Measurements from ENCODE around the gene PCYT2.

Gene PCYT2

DNA sequence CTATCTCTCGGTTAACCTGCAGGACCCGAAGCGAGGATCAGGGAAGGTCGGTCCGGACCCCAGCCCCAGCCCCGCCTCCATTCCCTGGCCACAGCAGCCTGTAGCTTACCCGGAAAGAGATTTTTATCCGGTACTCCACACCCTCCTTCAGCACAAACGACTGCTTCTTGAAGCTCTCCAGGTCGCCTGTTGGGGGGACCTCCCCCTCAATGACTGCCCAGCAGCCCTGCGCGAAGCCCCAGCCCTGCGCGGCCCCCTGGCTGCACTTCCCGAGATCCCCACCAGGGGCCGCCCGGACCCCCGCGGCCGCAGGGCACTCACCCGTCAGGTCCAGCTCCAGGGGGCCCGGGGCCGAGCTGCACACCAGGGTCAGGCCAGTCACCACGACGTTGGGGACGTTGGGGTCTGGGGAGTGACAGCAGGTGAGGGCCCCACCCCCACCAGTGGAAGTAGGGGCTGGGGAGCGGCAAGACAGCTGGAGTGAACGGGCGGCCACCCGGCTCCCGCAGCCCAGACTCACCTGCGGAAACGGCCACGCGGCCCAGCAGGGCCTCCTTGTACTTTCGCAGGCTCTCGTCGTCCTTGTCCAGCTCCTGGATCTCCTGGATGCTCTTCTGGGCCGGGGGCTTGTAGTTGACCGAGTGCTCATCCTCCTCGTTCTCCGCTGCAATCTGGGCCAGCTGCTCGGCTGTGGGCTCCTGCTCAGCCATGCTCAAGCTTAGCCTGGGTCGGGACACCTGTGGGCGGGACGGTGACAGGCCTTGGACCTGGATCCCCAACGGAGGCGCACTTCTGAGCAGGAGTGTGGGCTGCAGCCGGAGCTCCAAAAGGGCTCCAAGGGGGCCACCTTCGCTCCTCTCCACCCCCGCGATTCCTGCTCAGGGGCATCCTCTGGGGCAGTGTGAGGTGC lies 41.7 kb downstream of the PCYT2 start (continued):
- TF ChIP-seq SALL2 (tag by site-specific recombination; IDR thresholded peaks at IDR 0.05; ENCODE audit: borderline replicate concordance) (no peak), ZNF473 (tag by site-specific recombination; IDR thresholded peaks at IDR 0.05) (no peak), OVOL3 (tag by site-specific recombination; IDR thresholded peaks at IDR 0.05) (0 out of 2 replicates have a peak, but pooled peaks have one; percentile 18), GFI1B (tag by site-specific recombination; IDR thresholded peaks at IDR 0.05) (no peak; the same call in 1 of the 2 replicates), ZNF623 (tag by site-specific recombination; IDR thresholded peaks at IDR 0.05) (0 out of 2 replicates have a peak, but pooled peaks have one; percentile 7), ZNF341 (tag by site-specific recombination; IDR thresholded peaks at IDR 0.05; ENCODE audit: low read depth) (no peak), IKZF3 (tag by site-specific recombination; IDR thresholded peaks at IDR 0.05) (peak; percentile 58; the same call in 1 of the 2 replicates), ZNF2 (tag by site-specific recombination; IDR thresholded peaks at IDR 0.05) (peak; percentile 74), ZNF394 (tag by site-specific recombination; IDR thresholded peaks at IDR 0.05; ENCODE audit: borderline replicate concordance) (0 out of 2 replicates have a peak, but pooled peaks have one; percentile 34), ZNF114 (tag by site-specific recombination; IDR thresholded peaks at IDR 0.05) (no peak), WT1 (tag by site-specific recombination; IDR thresholded peaks at IDR 0.05) (peak; percentile 53; the same call in 1 of the 2 replicates), ZNF391 (tag by site-specific recombination; IDR thresholded peaks at IDR 0.05; ENCODE audit: borderline replicate concordance, low read depth) (no peak; the same call in 1 of the 2 replicates), ZBTB1 (tag by site-specific recombination; IDR thresholded peaks at IDR 0.05) (peak; percentile 23; the same call in 1 of the 2 replicates), PRDM10 (tag by site-specific recombination; IDR thresholded peaks at IDR 0.05) (no peak; the same call in 1 of the 2 replicates), RBAK (tag by site-specific recombination; IDR thresholded peaks at IDR 0.05) (no peak), ZNF19 (tag by site-specific recombination; IDR thresholded peaks at IDR 0.05; ENCODE audit: low read depth) (no peak)
- TF ChIP-seq, protein P1, sequence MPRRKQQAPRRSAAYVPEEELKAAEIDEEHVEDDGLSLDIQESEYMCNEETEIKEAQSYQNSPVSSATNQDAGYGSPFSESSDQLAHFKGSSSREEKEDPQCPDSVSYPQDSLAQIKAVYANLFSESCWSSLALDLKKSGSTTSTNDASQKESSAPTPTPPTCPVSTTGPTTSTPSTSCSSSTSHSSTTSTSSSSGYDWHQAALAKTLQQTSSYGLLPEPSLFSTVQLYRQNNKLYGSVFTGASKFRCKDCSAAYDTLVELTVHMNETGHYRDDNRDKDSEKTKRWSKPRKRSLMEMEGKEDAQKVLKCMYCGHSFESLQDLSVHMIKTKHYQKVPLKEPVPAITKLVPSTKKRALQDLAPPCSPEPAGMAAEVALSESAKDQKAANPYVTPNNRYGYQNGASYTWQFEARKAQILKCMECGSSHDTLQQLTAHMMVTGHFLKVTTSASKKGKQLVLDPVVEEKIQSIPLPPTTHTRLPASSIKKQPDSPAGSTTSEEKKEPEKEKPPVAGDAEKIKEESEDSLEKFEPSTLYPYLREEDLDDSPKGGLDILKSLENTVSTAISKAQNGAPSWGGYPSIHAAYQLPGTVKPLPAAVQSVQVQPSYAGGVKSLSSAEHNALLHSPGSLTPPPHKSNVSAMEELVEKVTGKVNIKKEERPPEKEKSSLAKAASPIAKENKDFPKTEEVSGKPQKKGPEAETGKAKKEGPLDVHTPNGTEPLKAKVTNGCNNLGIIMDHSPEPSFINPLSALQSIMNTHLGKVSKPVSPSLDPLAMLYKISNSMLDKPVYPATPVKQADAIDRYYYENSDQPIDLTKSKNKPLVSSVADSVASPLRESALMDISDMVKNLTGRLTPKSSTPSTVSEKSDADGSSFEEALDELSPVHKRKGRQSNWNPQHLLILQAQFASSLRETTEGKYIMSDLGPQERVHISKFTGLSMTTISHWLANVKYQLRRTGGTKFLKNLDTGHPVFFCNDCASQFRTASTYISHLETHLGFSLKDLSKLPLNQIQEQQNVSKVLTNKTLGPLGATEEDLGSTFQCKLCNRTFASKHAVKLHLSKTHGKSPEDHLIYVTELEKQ (tag by site-specific recombination; IDR thresholded peaks at IDR 0.05; ENCODE audit: borderline replicate concordance), result peak; percentile 29; the same call in 1 of the 2 replicates
- TF ChIP-seq, protein P2, sequence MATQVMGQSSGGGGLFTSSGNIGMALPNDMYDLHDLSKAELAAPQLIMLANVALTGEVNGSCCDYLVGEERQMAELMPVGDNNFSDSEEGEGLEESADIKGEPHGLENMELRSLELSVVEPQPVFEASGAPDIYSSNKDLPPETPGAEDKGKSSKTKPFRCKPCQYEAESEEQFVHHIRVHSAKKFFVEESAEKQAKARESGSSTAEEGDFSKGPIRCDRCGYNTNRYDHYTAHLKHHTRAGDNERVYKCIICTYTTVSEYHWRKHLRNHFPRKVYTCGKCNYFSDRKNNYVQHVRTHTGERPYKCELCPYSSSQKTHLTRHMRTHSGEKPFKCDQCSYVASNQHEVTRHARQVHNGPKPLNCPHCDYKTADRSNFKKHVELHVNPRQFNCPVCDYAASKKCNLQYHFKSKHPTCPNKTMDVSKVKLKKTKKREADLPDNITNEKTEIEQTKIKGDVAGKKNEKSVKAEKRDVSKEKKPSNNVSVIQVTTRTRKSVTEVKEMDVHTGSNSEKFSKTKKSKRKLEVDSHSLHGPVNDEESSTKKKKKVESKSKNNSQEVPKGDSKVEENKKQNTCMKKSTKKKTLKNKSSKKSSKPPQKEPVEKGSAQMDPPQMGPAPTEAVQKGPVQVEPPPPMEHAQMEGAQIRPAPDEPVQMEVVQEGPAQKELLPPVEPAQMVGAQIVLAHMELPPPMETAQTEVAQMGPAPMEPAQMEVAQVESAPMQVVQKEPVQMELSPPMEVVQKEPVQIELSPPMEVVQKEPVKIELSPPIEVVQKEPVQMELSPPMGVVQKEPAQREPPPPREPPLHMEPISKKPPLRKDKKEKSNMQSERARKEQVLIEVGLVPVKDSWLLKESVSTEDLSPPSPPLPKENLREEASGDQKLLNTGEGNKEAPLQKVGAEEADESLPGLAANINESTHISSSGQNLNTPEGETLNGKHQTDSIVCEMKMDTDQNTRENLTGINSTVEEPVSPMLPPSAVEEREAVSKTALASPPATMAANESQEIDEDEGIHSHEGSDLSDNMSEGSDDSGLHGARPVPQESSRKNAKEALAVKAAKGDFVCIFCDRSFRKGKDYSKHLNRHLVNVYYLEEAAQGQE (tag by site-specific recombination; IDR thresholded peaks at IDR 0.05), result 0 out of 2 replicates have a peak, but pooled peaks have one; percentile 45
- TF ChIP-seq, protein P3, sequence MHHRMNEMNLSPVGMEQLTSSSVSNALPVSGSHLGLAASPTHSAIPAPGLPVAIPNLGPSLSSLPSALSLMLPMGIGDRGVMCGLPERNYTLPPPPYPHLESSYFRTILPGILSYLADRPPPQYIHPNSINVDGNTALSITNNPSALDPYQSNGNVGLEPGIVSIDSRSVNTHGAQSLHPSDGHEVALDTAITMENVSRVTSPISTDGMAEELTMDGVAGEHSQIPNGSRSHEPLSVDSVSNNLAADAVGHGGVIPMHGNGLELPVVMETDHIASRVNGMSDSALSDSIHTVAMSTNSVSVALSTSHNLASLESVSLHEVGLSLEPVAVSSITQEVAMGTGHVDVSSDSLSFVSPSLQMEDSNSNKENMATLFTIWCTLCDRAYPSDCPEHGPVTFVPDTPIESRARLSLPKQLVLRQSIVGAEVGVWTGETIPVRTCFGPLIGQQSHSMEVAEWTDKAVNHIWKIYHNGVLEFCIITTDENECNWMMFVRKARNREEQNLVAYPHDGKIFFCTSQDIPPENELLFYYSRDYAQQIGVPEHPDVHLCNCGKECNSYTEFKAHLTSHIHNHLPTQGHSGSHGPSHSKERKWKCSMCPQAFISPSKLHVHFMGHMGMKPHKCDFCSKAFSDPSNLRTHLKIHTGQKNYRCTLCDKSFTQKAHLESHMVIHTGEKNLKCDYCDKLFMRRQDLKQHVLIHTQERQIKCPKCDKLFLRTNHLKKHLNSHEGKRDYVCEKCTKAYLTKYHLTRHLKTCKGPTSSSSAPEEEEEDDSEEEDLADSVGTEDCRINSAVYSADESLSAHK (tag by site-specific recombination; IDR thresholded peaks at IDR 0.05), result peak; percentile 38
- TF ChIP-seq, protein P4, sequence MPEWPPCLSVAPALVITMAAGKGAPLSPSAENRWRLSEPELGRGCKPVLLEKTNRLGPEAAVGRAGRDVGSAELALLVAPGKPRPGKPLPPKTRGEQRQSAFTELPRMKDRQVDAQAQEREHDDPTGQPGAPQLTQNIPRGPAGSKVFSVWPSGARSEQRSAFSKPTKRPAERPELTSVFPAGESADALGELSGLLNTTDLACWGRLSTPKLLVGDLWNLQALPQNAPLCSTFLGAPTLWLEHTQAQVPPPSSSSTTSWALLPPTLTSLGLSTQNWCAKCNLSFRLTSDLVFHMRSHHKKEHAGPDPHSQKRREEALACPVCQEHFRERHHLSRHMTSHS (tag by site-specific recombination; IDR thresholded peaks at IDR 0.05), result no peak
- TF ChIP-seq, protein P5, sequence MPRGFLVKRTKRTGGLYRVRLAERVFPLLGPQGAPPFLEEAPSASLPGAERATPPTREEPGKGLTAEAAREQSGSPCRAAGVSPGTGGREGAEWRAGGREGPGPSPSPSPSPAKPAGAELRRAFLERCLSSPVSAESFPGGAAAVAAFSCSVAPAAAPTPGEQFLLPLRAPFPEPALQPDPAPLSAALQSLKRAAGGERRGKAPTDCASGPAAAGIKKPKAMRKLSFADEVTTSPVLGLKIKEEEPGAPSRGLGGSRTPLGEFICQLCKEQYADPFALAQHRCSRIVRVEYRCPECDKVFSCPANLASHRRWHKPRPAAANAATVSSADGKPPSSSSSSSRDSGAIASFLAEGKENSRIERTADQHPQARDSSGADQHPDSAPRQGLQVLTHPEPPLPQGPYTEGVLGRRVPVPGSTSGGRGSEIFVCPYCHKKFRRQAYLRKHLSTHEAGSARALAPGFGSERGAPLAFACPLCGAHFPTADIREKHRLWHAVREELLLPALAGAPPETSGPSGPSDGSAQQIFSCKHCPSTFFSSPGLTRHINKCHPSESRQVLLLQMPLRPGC (tag by site-specific recombination; IDR thresholded peaks at IDR 0.05), result peak; percentile 30

All from HEK293 (cell line).